Measurements from ENCODE around the gene PLK3. TPM values are rescaled to one million over a fixed set of nuclear protein-coding genes. Genes with fewer than 3 reads are reported as not detected.
A peak's percentile ranks its signal among the peaks of the same experiment; 100 is the strongest.

The PLK3 gene
- total and polyA plus RNA-seq, 2 experiments from 2014 or later, result 8.7 to 15.1 TPM

GRCh38 chr1:44801491-44802305, 1.5 kb downstream of the PLK3 start:
- Histone ChIP-seq H3K27me3 (ENCODE audit: insufficient read depth) (no peaks in the 10 kb centered on the region), H4K20me1 (replicated peaks; ENCODE audit: insufficient read depth) (no peaks in the 10 kb centered on the region), H3K79me2 (replicated peaks; ENCODE audit: insufficient read depth) (0 out of 2 replicates have a peak, but pooled peaks cover 3% of the 10 kb centered on the region), H2AFZ (no peak overlapping the region), H3K36me3 (ENCODE audit: insufficient read depth) (no peaks in the 10 kb centered on the region; the same call in 1 of the 2 replicates), H3K9me2 (ENCODE audit: insufficient read depth) (no peaks in the 10 kb centered on the region), H3K27ac (ENCODE audit: low read depth) (no peak overlapping the region), H3K4me2 (peak overlapping the region; percentile 96), H3K4me3 (peak overlapping the region; percentile 67; the same call in 1 of the 2 replicates), H3F3A (replicated peaks; ENCODE audit: low read depth) (peaks cover 18% of the 10 kb centered on the region), H3K4me1 (ENCODE audit: insufficient read depth) (peaks cover 10% of the 10 kb centered on the region; the same call in 1 of the 2 replicates)
- peaks cover 8% of the 10 kb centered on the region for H3K27me3 Mint-ChIP-seq (ENCODE audit: insufficient read depth, low read depth, poor library complexity)
- peak overlapping the region; percentile 78 for H3K4me3 Mint-ChIP-seq
- no peak for DNase-seq (ENCODE audit: low spot score)
- H3K4me1 Mint-ChIP-seq, result peaks cover 12% of the 10 kb centered on the region
- H3K36me3 Mint-ChIP-seq (ENCODE audit: low read depth), result peaks cover 34% of the 10 kb centered on the region
- H3K27ac Mint-ChIP-seq, result no peak overlapping the region
- ATAC-seq, result no peak
- H3K9me3 Mint-ChIP-seq, result no peaks in the 10 kb centered on the region
- no peak for TF ChIP-seq NANOG (IDR thresholded peaks at IDR 0.05; ENCODE audit: borderline replicate concordance)
- TF ChIP-seq POLR2AphosphoS5 (IDR thresholded peaks at IDR 0.05; ENCODE audit: low read depth), result no peak
- no peak for TF ChIP-seq ZNF462 (CRISPR knock-in tag; IDR thresholded peaks at IDR 0.05)
- no peak for TF ChIP-seq ZNF114 (CRISPR knock-in tag; IDR thresholded peaks at IDR 0.05)
- no peak for TF ChIP-seq CTCF (conservative IDR thresholded peaks at IDR 0.05; ENCODE audit: low read depth in 2 of 2)
- TF ChIP-seq STAT1 (IDR thresholded peaks at IDR 0.05; ENCODE audit: unreplicated experiment), result no peak
- TF ChIP-seq EZH2phosphoT487 (IDR thresholded peaks at IDR 0.05; ENCODE audit: unreplicated experiment), result no peak
- TF ChIP-seq EZH2 (IDR thresholded peaks at IDR 0.05; ENCODE audit: low read depth, unreplicated experiment), result no peak
- TF ChIP-seq ZNF331 (CRISPR knock-in tag; IDR thresholded peaks at IDR 0.05; ENCODE audit: low read depth), result no peak

Data from GM23338 (cell line).